Fibroblast of lung (primary cell): Measurements from ENCODE around the gene ALDH4A1. TPM values are rescaled to one million over a fixed set of nuclear protein-coding genes. Genes with fewer than 3 reads are reported as not detected.

Experiments
- DNase-seq, 2 donors: peaks; one replicate each; pipeline versions ENCODE4 v3.0.0 to v3.0.0-alpha.2; 2010; ENCODE audit warnings: low read depth in 2 of 2
- H2AFZ ChIP-seq: 2 replicates; pipeline ENCODE4 v1.5.1; 2012; ENCODE audit warnings: low read length, control low read depth, inconsistent platforms
- H3K27ac ChIP-seq: 2 replicates; pipeline ENCODE4 v1.5.1; 2011; ENCODE audit warnings: low read length, control low read depth; ENCODE audit not compliant: insufficient read depth
- H3K27me3 ChIP-seq: 2 replicates; pipeline ENCODE4 v1.5.1; 2011; ENCODE audit warnings: mild to moderate bottlenecking, low read length; ENCODE audit not compliant: control insufficient read depth, insufficient read depth
- H3K36me3 ChIP-seq: 2 replicates; pipeline ENCODE4 v1.5.1; 2011; ENCODE audit warnings: low read length; ENCODE audit not compliant: control insufficient read depth, insufficient read depth
- H3K4me1 ChIP-seq: 2 replicates; pipeline ENCODE4 v1.5.1; 2011; ENCODE audit warnings: low read length; ENCODE audit not compliant: control insufficient read depth, insufficient read depth; ENCODE audit errors: extremely low read depth
- H3K4me2 ChIP-seq: 2 replicates; pipeline ENCODE4 v1.5.1; 2011; ENCODE audit warnings: low read length, control low read depth; ENCODE audit not compliant: insufficient read depth; ENCODE audit errors: extremely low read depth
- H3K4me3 ChIP-seq, 4 experiments: fragments of 200-600 bp in 1 of 4; sonication (generic) in 1 of 4; replicated peaks in 1 of 4; 2 replicates each; pipeline ENCODE4 v1.5.1; 2011 to 2016; ENCODE audit warnings: low read length in 4 of 4, low read depth in 3 of 4, mild to moderate bottlenecking in 3 of 4, control low read depth in 2 of 4, inconsistent platforms in 1 of 4, mixed read lengths in 1 of 4; ENCODE audit not compliant: insufficient read depth in 1 of 4; ENCODE audit errors: control extremely low read depth in 1 of 4
- H3K79me2 ChIP-seq: 2 replicates; pipeline ENCODE4 v1.5.1; 2012; ENCODE audit warnings: mild to moderate bottlenecking, low read length, inconsistent platforms; ENCODE audit not compliant: control insufficient read depth, insufficient read depth
- H3K9ac ChIP-seq: 2 replicates; pipeline ENCODE4 v1.5.1; 2011; ENCODE audit warnings: mild to moderate bottlenecking, low read length, control low read depth; ENCODE audit not compliant: insufficient read depth
- H3K9me3 ChIP-seq: 2 replicates; pipeline ENCODE4 v1.5.1; 2012; ENCODE audit warnings: low read depth, low read length; ENCODE audit not compliant: control insufficient read depth, insufficient read depth
- H4K20me1 ChIP-seq: 2 replicates; pipeline ENCODE4 v1.5.1; 2011; ENCODE audit warnings: low read length; ENCODE audit not compliant: control insufficient read depth, insufficient read depth; ENCODE audit errors: extremely low read depth
- EZH2 ChIP-seq: IDR thresholded peaks from 2 replicates; pipeline ENCODE4 v1.5.1; 2012; ENCODE audit warnings: low read length, control low read depth, mild to moderate bottlenecking; ENCODE audit errors: missing control alignments
- polyA plus RNA-seq, 2 donors: library from polyadenylated mRNA; depleted of rRNA in 1 of 2; stranded (reverse) in 1 of 2; unstranded in 1 of 2; fragments of >200 nt; gene quantifications; 2 replicates each; pipeline ENCODE4 v1.2.1, GENCODE V29; 2011 to 2012; ENCODE audit warnings: missing spikeins in 1 of 2
- total RNA-seq: library from RNA; depleted of rRNA; stranded (reverse); fragments of >200 nt; gene quantifications from 2 replicates; pipeline ENCODE4 v1.2.1, GENCODE V29; 2014
- TF ChIP-seq, protein P1 (sequence below), 2 donors: IDR thresholded peaks in 1 of 2; conservative IDR thresholded peaks in 1 of 2; 1 replicate in 1 of 2; 2 replicates in 1 of 2; pipeline ENCODE4 v1.5.1; 2011 to 2012; ENCODE audit warnings: low read length in 2 of 2, control low read depth in 1 of 2, inconsistent platforms in 1 of 2, low read depth in 1 of 2, mild to moderate bottlenecking in 1 of 2

Gene ALDH4A1
- total and polyA plus RNA-seq, 2 donors (not counting 1 experiment from before 2014, with no cell fraction given) = 6.9 to 11.9 TPM

DNA sequence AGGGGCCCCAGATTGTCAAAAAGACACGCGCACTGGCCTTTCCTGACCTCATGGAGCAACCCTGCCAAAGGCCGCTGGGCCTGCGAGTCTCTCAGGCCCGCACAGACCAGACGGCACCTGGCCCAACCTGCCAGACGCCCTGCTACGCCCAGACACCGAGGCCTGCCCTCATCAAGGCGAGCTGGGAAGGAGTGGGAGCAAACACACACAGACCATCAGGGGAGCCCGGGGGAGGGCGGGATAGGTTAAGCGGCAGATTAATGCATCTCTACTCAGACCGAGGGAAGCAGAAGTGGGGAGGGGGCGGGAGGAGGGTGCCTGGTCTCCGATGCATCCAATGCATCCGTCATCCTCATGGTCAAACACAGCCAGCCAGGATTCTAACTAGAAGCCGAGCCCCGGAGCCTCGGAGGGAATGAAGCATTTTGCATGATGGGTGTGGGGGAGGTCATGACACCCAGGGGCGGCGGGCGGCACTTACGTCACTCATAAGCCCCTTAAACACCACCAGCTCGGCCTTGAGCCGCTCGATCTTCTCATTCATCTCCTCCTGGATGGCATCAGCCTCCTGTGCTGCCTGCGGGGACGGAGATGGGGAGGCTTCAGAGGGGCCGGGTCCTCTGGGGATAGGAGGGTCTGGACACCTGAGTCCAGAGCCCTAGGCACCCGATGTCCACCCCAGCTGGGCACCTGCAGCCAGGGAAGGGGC, 17.0 kb upstream of the ALDH4A1 start:
- H3K9me3 ChIP-seq = no peaks in the 10 kb centered on the region
- H3K4me1 ChIP-seq = peaks cover 21% of the 10 kb centered on the region
- no peak overlapping the region for H3K4me2 ChIP-seq
- H4K20me1 ChIP-seq = no peaks in the 10 kb centered on the region
- no peak overlapping the region for H2AFZ ChIP-seq
- H3K27ac ChIP-seq = no peak overlapping the region
- no peak for DNase-seq
- peaks cover 15% of the 10 kb centered on the region for H3K79me2 ChIP-seq
- H3K27me3 ChIP-seq = no peaks in the 10 kb centered on the region
- TF ChIP-seq EZH2 = no peak
- TF ChIP-seq, protein P1, sequence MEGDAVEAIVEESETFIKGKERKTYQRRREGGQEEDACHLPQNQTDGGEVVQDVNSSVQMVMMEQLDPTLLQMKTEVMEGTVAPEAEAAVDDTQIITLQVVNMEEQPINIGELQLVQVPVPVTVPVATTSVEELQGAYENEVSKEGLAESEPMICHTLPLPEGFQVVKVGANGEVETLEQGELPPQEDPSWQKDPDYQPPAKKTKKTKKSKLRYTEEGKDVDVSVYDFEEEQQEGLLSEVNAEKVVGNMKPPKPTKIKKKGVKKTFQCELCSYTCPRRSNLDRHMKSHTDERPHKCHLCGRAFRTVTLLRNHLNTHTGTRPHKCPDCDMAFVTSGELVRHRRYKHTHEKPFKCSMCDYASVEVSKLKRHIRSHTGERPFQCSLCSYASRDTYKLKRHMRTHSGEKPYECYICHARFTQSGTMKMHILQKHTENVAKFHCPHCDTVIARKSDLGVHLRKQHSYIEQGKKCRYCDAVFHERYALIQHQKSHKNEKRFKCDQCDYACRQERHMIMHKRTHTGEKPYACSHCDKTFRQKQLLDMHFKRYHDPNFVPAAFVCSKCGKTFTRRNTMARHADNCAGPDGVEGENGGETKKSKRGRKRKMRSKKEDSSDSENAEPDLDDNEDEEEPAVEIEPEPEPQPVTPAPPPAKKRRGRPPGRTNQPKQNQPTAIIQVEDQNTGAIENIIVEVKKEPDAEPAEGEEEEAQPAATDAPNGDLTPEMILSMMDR (conservative IDR thresholded peaks at IDR 0.05 in 1 of 2, IDR thresholded peaks at IDR 0.05 in 1 of 2; ENCODE audit: low read depth in 1 of 2, low read length in 2 of 2) = no peak
- no peak overlapping the region for H3K9ac ChIP-seq
- H3K4me3 ChIP-seq = no peak overlapping the region
- H3K36me3 ChIP-seq = peaks cover 2% of the 10 kb centered on the region

DNA sequence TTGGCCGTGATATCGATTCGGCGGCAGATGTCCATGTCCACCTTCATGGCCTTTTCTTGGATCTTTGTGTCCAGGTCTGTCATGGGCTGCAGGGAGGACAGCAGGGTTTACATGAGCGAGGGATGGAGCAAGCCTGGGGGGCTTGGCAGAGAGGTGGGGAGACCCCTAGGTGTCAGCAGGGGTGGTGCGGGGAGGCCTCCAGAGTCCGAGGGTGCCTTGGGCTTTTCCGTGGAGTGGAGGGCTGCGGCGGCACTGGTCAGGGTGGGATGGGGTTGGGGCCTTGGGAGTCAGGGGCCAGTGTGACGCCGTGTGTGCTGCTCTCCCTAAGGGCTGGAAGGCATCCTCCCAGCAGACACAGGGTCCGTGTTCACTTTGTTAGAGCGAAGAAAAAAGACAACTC, 16.1 kb upstream of the ALDH4A1 start:
- no peak for DNase-seq
- Histone ChIP-seq H3K9me3 (no peaks in the 10 kb centered on the region), H3K27me3 (no peaks in the 10 kb centered on the region), H3K4me1 (peaks cover 15% of the 10 kb centered on the region), H4K20me1 (no peaks in the 10 kb centered on the region), H3K9ac (no peak overlapping the region), H3K4me3 (no peak overlapping the region), H3K36me3 (peaks cover 2% of the 10 kb centered on the region), H3K27ac (no peak overlapping the region), H2AFZ (no peak overlapping the region), H3K79me2 (peaks cover 9% of the 10 kb centered on the region), H3K4me2 (no peak overlapping the region)
- TF ChIP-seq, protein P1 (conservative IDR thresholded peaks at IDR 0.05 in 1 of 2, IDR thresholded peaks at IDR 0.05 in 1 of 2; ENCODE audit: low read depth in 1 of 2, low read length in 2 of 2) = no peak
- TF ChIP-seq EZH2 = no peak

DNA sequence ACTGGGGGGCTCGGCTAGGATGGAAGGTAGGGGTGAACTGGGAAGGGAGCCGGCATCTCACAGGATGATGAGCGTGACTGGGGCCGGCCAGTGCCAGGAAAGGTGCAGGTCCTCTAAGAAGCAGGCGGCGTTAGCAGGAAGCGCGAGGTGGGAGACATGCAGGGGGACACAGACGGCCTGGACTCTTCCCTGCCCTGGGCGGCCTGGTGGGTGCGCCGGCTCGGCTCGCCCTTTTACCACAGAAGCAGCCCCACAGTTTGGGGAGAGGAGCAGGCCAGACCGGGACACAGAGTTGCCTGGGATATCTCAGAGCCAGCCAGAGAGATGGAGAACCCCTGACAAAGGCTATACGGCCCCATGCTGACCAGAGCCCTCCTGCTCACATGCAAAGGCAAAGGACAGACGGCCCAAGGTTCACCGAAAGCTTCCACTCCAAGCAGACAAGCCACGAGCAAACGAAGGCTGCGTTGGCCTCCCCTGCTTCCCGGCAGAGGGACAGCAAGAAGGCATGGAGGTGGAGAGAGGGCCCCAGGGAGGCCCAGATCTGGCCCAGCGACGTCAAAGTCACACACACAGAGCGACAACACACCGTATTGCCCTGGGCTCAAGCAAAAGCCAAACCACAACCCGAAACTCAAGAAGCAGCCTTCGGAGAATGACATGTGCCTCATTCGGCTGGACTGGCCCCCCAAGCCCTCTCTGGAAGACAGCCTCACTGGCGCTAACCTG, 14.9 kb upstream of the ALDH4A1 start:
- Histone ChIP-seq H3K9ac (no peak overlapping the region), H3K27me3 (no peaks in the 10 kb centered on the region), H3K4me2 (no peak overlapping the region), H3K4me1 (peaks cover 9% of the 10 kb centered on the region), H2AFZ (no peak overlapping the region), H3K4me3 (no peak overlapping the region), H3K79me2 (peaks cover 4% of the 10 kb centered on the region), H3K36me3 (peaks cover 2% of the 10 kb centered on the region), H3K9me3 (no peaks in the 10 kb centered on the region), H3K27ac (no peak overlapping the region), H4K20me1 (no peaks in the 10 kb centered on the region)
- DNase-seq = no peak
- no peak for TF ChIP-seq EZH2
- TF ChIP-seq, protein P1 (conservative IDR thresholded peaks at IDR 0.05 in 1 of 2, IDR thresholded peaks at IDR 0.05 in 1 of 2; ENCODE audit: low read depth in 1 of 2, low read length in 2 of 2) = no peak
